ENCODE measurements around the gene ALG5. TPM values are rescaled to one million over a fixed set of nuclear protein-coding genes. Genes with fewer than 3 reads are reported as not detected.

Gene ALG5
- polyA plus RNA-seq, 2 of the 4 experiments (the other 2 are of a cell fraction), result 34.4 to 69.0 TPM

GRCh38 chr13:36915106-36915505, 84.0 kb downstream of the ALG5 start:
- POLR2A ChIA-PET, result no interaction called here
- ATAC-seq, result no peak
- TF ChIP-seq CBX2 (IDR thresholded peaks at IDR 0.05; ENCODE audit: borderline replicate concordance, low read depth) (no peak), CBX8 (IDR thresholded peaks at IDR 0.05) (no peak), EHF (CRISPR knock-in tag; IDR thresholded peaks at IDR 0.05) (no peak), GATA3 (IDR thresholded peaks at IDR 0.05; ENCODE audit: borderline replicate concordance) (no peak), RCOR1 (IDR thresholded peaks at IDR 0.05; ENCODE audit: low read depth, low read length) (no peak), POLR2A (IDR thresholded peaks at IDR 0.05; ENCODE audit: low read length) (no peak), NFE2L2 (conservative IDR thresholded peaks at IDR 0.05; ENCODE audit: low read length) (no peak), RNF2 (IDR thresholded peaks at IDR 0.05; ENCODE audit: borderline replicate concordance, low read depth) (no peak), HMGXB4 (CRISPR knock-in tag; IDR thresholded peaks at IDR 0.05; ENCODE audit: borderline replicate concordance) (no peak), KDM1A (IDR thresholded peaks at IDR 0.05; ENCODE audit: low read depth) (no peak), POLR2AphosphoS2 (conservative IDR thresholded peaks at IDR 0.05; ENCODE audit: low read length) (no peak), ZC3H11A (IDR thresholded peaks at IDR 0.05) (no peak)
- TF ChIP-seq, protein P1, sequence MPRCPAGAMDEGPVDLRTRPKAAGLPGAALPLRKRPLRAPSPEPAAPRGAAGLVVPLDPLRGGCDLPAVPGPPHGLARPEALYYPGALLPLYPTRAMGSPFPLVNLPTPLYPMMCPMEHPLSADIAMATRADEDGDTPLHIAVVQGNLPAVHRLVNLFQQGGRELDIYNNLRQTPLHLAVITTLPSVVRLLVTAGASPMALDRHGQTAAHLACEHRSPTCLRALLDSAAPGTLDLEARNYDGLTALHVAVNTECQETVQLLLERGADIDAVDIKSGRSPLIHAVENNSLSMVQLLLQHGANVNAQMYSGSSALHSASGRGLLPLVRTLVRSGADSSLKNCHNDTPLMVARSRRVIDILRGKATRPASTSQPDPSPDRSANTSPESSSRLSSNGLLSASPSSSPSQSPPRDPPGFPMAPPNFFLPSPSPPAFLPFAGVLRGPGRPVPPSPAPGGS (IDR thresholded peaks at IDR 0.05), result no peak
- TF ChIP-seq, protein P2, sequence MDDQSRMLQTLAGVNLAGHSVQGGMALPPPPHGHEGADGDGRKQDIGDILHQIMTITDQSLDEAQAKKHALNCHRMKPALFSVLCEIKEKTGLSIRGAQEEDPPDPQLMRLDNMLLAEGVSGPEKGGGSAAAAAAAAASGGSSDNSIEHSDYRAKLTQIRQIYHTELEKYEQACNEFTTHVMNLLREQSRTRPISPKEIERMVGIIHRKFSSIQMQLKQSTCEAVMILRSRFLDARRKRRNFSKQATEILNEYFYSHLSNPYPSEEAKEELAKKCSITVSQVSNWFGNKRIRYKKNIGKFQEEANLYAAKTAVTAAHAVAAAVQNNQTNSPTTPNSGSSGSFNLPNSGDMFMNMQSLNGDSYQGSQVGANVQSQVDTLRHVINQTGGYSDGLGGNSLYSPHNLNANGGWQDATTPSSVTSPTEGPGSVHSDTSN (IDR thresholded peaks at IDR 0.05), result no peak
- no peak overlapping the region for H3K4me3 ChIP-seq
- H3K27ac ChIP-seq, result no peak overlapping the region
- H3K4me2 ChIP-seq, result no peak overlapping the region
- no peak for DNase-seq (ENCODE audit: low read depth in 1 of 2, low spot score in 1 of 2)
- H3K4me1 ChIP-seq, result no peaks in the 10 kb centered on the region
- WGBS (ENCODE audit: missing lambda C conversion rate), result 47% methylated on average over 5 of the region's 5 CpGs
- H3K9me3 ChIP-seq, result no peaks in the 10 kb centered on the region
- no peak for FAIRE-seq
- CTCF ChIA-PET, result no interaction called here

GRCh38 chr13:36914648-36915047, 84.5 kb downstream of the ALG5 start:
- no peaks in the 10 kb centered on the region for H3K9me3 ChIP-seq
- no peak for FAIRE-seq
- no peak overlapping the region for H3K4me3 ChIP-seq
- ChIA-PET CTCF (no interaction called here), POLR2A (no interaction called here)
- no peak for TF ChIP-seq CEBPB (IDR thresholded peaks at IDR 0.05)
- TF ChIP-seq BHLHE40 (IDR thresholded peaks at IDR 0.05; ENCODE audit: low read depth, low read length), result no peak
- TF ChIP-seq FOXS1 (CRISPR knock-in tag; IDR thresholded peaks at IDR 0.05), result no peak
- no peak for TF ChIP-seq ZNF302 (CRISPR knock-in tag; IDR thresholded peaks at IDR 0.05)
- no peak for TF ChIP-seq NPAS2 (CRISPR knock-in tag; IDR thresholded peaks at IDR 0.05; ENCODE audit: borderline replicate concordance)
- H3K27ac ChIP-seq, result no peak overlapping the region
- H3K4me2 ChIP-seq, result no peak overlapping the region
- no peak for ATAC-seq
- no peak for DNase-seq (ENCODE audit: low read depth in 1 of 2, low spot score in 1 of 2)
- 78% methylated on average over 4 of the region's 4 CpGs for WGBS (ENCODE audit: missing lambda C conversion rate)
- no peaks in the 10 kb centered on the region for H3K4me1 ChIP-seq

DNA sequence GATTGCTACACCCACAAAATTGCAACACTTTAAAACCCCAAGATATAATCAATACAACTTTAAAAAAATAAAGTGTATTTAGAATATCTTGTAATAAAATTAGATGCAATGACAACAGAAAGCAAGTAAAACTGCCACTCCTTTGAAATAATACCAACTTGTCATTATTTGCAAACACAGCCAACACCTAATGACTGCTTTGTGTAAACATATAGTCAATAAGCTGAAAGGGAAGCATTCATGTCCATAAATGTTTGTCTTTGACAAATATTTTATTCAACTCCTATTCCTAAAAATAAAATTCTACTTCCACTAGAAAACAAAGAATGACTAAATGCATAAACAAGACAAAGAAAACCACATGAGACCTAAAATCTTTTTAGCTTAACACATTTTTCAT, 85.7 kb downstream of the ALG5 start:
- CTCF ChIA-PET, result no interaction called here
- POLR2A ChIA-PET, result no interaction called here
- Histone ChIP-seq H3K27ac (no peak overlapping the region), H3K4me2 (no peak overlapping the region), H3K4me1 (no peaks in the 10 kb centered on the region), H3K4me3 (no peak overlapping the region), H3K9me3 (no peaks in the 10 kb centered on the region)
- FAIRE-seq (no peak), ATAC-seq (no peak), DNase-seq (ENCODE audit: low read depth in 1 of 2, low spot score in 1 of 2) (no peak)
- TF ChIP-seq ELK1 (IDR thresholded peaks at IDR 0.05; ENCODE audit: low read depth, low read length), result no peak
- no peak for TF ChIP-seq USF2 (IDR thresholded peaks at IDR 0.05)
- TF ChIP-seq RAD21 (conservative IDR thresholded peaks at IDR 0.05 in 1 of 2, IDR thresholded peaks at IDR 0.05 in 1 of 2), result no peak
- no peak for TF ChIP-seq FOSB (CRISPR knock-in tag; IDR thresholded peaks at IDR 0.05)
- TF ChIP-seq, protein P3, sequence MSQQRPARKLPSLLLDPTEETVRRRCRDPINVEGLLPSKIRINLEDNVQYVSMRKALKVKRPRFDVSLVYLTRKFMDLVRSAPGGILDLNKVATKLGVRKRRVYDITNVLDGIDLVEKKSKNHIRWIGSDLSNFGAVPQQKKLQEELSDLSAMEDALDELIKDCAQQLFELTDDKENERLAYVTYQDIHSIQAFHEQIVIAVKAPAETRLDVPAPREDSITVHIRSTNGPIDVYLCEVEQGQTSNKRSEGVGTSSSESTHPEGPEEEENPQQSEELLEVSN (IDR thresholded peaks at IDR 0.05; ENCODE audit: borderline replicate concordance, low read depth), result no peak
- TF ChIP-seq PHF8 (IDR thresholded peaks at IDR 0.05; ENCODE audit: borderline replicate concordance, low read depth), result no peak
- TF ChIP-seq KDM1A (IDR thresholded peaks at IDR 0.05; ENCODE audit: low read depth), result no peak
- no peak for TF ChIP-seq CEBPB (IDR thresholded peaks at IDR 0.05)
- no peak for TF ChIP-seq GATA3 (IDR thresholded peaks at IDR 0.05; ENCODE audit: borderline replicate concordance)
- no peak for TF ChIP-seq RNF2 (IDR thresholded peaks at IDR 0.05; ENCODE audit: borderline replicate concordance, low read depth)
- TF ChIP-seq POLR2AphosphoS2 (conservative IDR thresholded peaks at IDR 0.05; ENCODE audit: low read length), result no peak

Data from A549 (cell line).